GM18498 (cell line): ENCODE data around the gene NEDD4L.

Experiments
- ATAC-seq: cut with Tn5 transposase; IDR thresholded peaks from one replicate; pipeline ENCODE4 v1.9.1; 2021; ENCODE audit warnings: mild to moderate bottlenecking, moderate library complexity; ENCODE audit not compliant: unreplicated experiment

Gene NEDD4L

DNA sequence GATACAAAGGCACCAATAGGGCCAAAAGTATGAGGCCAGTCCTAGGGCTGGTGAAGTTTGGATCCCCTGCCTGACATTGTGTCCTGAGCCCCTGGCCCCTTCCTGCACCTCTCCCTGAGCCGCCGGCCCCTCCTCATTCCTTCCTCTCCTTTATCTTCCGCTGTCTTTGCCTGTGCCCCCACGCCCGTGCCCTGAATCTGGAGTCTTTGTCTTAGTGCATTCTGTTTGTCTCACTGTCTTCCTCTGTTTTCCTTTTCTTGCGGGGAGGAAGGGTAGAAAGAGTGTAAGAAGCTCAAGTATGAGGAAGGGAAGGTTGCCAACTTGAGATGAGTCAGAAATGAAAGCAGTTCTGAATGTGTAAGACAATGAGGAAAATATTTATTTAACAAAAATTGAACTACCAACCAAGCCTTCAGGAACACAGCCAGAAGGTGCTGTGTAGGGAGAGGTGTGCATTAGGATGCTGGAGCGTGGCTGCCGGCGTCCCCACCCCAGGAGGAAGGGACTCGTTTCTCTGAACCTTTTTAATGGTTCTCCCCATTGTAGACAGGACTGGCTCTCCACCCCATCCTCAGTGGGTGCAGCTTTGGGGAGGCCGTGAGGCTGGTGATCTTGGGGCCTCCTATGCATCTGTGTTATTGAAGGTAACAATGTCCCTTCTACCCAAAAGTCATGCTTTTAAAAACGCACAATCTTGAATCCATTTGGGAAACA, 133.1 kb downstream of the NEDD4L start:
- no peak for ATAC-seq

DNA sequence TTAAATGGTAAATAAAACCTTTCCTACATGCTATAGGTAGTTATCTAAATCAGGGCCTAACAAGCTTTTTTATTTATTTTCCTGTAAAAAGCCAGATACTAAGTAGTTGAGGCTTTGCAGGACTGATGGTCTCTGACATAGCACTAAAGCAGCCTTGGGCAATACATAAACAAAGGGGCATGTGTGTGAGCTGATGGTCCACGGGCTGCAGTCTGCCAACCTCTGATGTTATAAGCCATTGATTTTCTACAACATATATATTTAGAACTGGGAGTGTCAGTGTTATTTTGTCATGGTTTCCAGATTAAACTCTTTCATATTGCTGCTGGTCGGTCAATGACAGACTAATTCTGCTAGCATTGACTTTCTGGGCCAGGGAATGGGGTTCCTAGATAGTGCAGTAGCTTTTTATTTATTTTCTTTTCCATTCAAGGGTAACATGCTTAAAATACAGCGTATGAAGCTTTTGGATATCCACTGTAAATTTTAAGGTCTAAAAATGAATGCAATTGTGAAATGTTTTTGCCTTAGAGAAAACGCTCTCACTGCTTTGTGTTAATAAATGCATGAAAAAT, 134.0 kb downstream of the NEDD4L start:
- no peak for ATAC-seq

DNA sequence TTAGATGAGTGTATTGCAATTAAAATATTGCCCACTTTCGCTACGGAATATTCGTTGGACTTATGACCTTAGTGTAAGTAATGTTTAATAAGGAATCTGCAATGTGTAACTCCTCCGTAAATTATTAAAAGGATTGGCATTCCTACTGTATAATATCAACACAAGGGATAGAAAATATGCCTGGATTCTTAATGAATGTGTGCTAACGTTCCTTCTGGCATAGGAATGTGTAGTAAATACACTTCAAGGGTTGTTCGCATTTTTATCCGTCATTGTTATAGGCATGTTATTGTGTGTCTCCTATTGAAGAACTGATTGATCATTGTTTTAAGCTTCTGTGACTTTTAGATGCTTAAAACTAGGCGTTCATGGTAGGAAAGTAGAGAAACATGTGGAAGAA, 134.5 kb downstream of the NEDD4L start:
- no peak for ATAC-seq

DNA sequence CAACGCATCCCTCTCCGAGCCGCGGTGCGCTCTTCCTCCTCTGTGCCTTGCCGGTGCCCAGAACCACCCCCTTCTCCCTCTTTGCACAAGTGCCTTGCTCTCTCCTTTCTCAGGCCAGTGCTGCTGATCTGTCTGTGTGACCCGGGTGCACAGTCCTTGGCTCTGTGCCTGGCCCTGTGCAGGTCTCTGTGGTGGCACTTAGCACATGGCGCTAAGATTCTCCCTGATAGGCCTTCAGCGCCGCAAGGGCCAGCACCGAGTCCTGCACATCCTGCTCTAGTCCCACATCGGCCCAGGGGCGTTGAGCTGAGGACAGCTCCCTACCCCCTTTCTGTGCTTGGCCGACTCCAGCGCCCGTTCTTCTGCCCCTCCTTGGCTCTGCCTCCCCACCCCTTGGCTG, 136.1 kb downstream of the NEDD4L start:
- no peak for ATAC-seq

DNA sequence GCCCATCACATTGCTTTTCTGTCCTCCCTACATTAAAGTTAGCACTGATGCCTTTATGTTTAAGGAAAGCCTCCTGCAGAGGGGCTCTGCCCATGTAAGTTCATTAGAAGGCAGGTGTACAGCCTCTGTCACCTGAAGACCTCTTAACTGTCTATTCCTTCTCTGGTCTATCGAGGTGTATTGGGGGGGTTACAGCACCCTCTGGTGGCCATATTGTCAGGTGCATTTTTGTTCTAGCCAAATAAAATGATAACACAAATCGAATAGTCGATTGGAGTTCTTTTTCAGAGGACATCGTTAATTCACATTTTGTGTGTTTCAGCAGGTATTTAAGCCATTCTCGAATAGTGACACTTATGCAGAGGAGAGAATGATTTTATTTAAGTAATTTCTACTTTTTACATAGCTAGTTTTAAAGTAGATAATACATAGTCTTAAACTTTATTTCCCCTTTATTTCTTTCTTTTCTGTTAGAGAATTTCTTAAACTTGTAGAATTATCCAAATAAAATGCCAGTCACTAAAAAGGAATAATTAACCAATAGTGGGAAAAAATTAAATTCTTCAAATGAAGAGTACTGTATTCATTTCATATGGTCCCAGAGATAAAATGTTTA, 136.8 kb downstream of the NEDD4L start:
- no peak for ATAC-seq

DNA sequence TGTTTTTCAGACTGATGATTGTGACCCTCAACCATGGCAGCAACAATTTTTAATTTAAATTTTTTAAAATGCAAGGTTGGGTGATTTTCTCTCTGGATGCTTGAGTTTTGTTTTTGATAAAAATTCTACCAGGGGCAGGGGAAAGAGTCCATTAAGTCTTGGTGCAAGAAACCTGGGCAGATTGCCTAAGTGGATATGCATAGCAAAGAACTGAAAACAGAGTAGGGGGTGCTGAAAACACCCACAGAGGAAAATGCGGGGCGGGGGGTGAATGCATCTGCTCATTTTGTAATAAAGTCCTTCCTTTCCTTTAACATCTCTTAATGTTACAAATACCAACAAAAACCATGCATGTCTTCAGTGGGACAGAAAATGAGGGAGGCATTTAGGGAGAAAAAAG, 138.0 kb downstream of the NEDD4L start:
- ATAC-seq: no peak

DNA sequence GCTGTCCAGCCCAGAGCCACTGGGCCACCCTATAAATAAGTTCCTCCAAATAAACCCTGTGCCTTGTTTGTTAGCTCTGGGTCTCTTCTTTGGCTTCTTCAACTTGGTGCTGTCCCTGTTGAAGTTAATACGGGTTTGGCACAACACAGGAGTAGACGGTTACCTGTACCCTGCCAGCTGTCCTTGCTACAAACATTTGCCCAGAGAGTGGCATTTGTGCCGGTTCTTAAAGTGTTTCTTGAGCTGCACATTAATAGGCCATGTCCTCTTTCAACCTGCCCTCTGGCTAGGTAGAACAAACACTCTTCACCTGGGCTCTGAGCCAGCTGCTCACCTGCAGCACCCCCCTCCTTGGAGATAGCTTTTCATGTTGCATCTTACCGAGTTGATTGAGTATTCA, 139.2 kb downstream of the NEDD4L start:
- no peak for ATAC-seq

DNA sequence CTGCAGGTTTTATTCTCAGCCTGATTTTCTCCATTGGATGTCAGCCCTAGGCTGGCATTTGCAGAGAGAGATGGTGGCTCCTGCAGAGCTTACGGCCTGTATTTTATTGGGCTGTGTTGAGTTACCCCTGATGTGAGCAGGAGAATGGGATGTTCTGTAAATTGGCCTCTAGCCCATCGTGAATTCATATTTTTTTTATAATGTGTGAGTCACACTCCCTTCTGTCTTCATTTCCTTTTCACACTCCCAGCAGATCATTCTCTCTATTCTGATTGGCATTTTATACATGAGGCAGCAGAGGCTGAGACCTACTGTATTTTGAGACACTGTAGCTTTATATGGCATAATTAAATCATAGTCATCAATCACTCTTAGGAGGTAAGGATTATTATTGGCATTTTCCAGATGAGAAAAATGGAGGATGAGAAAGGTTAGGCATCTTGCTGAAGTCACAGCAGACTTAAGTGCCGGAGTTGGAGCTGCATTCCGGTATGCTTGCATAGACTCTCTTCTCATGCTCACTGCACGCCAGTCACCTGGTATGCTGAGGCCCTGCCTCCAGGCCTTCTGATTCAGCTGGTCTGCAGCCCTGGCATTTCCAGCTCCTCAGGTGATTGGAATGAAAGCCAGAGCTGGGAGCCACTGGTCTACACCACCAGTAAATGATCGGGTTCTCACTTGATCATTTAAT, 142.4 kb downstream of the NEDD4L start:
- no peak for ATAC-seq

DNA sequence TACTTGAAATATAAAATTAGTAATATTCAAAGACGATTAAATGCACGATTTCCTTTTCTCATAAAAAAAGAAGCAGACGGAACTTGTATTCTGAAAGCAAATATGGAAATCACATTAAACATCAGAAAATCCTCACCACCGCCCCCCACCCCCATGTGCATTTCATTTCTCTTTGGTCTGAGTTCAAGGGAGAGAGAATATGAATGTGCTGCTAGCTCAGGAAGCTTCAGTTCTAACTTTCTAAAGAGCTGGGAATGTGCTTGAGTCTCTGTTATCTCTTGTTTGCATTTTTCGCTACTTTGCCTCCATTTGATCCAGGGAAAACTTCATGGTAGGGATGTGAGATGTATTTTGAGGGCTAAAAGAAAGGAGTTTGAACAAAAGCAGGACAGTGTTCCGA, 143.6 kb downstream of the NEDD4L start:
- ATAC-seq: no peak

DNA sequence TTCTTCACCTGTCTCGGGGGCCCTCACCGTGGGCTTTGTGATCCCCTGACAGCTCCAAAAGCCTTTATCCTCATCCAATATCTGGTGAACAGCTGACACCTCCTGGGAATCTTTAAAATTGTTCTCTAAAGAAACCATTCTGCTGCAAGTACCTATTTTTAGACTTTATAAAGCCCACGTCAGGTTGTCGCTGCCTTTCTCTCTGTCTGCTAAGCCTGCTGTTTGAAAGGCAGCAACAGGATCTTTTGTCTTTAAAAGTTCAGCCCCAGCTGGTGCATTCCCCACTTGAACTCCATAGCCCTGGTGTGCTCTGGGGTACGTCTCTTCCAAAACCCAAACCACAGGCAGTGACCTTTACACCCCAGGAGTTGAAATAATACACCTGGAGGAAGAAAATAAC, 145.0 kb downstream of the NEDD4L start:
- ATAC-seq: no peak

DNA sequence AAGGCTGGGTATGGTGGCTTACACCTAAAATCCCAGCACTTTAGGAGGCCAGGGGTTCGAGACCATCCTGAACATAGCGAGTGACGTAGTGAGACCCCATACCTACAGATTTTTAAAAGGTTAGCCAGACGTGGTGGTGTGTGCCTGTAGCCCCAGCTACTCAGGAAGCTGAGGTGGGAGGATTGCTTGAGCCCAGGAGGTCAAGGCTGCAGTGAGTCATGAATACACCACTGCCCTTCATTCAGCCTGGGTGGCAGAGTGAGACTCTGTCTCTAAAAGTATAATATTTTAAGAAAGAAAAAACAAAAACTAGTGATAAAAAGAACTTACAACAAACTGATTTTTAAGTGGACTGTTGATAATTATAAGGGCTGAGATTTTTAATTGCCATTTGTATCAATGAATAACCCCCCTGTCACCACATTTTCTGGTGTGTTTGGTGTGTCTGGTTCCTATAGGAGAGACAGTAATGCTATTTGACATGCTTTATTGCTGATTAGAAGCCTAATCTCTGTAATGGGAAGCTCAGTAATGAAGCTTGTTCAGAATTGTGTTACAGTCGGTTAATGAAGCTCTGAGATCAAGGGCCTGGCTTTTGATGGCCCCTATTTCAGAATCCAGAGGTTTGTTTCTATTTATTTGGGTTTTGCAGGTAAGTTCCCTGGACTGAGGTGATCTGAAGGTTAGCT, 147.0 kb downstream of the NEDD4L start:
- no peak for ATAC-seq

DNA sequence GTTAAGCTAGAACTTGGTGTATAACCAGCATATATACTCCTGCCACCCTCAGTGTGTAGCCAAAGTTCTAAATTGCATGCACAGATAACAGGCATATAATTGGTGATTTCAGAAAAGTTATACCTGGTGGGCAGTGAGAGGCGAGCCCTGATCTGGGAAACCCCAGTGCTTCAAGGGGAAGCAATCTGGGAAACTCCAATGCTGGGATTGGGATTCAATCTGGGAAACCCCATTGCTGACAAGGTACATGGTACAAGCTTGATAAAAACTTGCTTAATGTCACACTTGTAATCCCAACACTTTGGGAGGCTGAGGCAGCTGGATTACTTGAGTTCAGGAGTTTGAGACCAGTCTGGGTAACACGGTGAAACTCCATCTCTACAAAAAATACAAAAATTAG, 147.6 kb downstream of the NEDD4L start:
- ATAC-seq: no peak

DNA sequence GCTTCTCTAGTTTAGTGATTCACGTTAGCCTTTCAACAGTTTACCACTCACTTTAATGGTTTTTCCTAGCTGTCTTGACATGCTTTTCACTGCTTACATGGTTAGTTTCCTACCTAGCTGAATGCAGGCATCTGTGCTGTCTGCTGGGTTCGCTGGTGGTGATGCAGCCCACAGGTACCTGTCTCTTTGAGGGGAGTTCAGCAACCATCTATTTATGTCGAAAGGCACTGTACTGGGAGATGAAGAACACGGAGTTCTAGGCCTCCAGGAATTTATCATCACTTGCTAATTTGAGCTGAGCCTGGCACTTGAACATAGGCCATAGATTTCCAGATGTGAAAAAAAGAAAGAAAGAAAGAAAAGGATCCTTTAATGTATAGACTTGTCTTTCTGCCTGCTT, 148.5 kb downstream of the NEDD4L start:
- ATAC-seq: no peak

DNA sequence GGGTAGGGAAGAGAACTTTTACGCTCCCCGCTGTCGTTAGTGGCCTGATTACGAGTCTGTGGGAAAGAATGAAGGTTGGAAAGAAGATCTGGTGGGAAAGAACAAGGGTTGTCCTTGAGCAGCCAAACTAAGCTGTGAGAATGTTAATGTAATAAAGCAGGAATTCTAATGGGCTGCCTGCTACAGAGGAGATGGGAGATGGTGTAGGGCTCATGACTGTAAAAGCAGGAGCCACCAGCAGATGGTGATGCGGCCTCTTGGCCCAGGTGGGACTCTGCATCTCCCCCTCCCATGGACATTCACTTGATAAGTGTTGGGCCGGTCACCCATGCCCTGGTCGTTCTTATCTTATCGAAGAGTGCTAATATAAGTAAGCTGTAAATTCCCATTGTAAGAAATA, 150.0 kb downstream of the NEDD4L start:
- ATAC-seq: no peak

DNA sequence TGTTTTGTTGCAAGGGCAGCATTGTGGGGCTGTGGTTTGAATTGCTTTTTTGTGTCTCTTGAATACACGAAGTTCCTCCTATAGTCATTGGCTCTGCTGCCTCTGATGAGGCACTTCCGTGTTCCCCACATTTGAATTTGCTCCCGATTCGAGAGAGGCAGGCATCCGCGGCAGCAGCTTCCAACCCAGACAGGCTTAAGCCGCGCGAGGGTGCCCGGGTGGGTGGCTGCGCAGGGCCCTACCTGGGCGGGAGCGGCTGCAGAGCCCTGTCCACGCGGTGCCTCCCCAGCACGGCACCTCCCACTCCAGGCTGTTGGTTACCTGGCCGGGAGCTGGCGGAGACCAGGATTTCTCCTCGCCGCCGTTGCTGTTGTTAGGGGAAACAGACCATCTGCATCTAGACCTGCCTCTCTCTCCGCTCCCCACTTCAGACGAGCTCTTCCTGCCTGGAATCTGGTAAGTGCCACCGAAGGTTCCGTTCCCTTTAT, 151.3 kb downstream of the NEDD4L start:
- no peak for ATAC-seq

DNA sequence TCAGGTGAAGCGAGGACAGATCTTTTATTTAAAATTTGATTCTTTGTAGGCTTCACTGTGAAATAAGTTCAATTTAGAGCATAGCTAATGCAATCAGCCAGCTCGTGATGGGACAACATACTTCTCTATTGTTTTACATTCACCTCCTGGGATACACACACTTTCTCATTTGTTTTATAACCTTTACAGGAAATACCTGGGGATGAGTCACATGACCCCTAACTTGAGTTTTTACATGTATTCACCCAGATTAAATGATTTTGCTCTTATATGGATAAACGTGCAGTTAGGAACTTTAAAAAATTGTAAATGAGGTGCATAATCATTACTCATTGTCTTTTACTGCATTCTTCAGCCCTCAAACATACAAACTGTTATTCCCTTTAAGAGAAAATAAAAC, 152.1 kb downstream of the NEDD4L start:
- no peak for ATAC-seq

DNA sequence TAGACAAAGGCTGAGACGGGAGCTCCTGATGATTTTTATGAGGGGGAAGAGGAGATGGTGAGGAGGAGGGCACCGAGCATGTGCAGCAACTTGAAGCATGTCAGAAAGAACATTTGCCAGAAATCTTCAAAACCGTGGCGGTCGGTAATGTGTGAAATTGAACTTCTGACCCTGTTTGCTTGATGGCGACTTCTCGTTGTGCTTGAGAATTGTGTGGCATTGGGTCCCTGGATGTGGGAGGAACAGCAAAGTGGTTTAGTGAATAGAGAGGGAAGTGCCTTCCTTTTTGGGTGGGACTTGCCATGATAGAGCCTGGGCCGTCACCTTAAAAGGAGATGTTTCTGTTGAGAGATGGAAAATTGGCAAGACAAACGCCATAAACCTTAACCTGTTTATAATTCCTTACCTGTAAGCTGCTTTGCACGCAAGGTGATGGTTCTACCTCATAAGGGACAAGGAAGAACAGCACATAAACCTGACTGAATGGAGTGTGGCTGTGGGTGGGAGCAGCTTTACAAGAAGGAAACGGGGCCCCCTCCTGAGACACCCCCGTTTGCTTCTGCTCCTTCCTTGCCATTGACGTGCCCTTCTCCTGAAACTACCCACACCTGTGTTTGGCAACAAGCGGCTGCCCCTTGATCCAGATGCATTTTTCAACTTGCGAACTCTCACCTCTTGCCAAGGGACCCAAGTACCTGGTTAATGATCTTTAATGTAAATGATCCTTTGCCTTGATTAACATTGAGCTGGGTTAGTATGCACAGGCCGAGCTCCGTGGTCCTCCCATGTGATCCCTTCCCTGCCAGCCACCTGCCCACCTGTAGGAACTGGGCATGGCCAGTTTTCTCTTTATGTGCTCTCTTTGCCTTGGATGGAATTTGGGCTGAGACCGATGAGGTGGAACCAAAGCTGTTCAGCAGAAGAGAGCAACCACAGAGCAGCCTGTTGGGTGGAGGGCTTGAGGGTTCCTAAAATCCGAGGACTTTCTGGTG, 153.2 kb downstream of the NEDD4L start:
- ATAC-seq: no peak

DNA sequence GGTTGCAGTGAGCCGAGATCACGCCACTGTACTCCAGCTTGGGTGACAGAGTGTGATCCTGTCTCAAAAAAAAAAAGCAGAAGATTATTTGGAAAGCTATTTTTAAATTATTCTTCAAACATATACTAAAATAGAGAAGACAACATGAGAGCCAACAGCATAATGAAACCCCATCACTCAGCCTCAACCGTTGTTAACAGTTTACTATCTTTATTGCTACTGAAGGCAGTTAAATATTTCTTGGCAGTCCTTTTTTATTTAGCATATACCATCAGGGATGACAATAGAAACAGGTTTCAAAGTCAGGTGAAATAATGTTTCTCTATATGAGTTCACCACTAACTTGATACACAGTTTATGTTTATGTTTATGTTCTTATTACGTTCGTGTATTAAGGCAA, 157.2 kb downstream of the NEDD4L start:
- ATAC-seq: no peak

DNA sequence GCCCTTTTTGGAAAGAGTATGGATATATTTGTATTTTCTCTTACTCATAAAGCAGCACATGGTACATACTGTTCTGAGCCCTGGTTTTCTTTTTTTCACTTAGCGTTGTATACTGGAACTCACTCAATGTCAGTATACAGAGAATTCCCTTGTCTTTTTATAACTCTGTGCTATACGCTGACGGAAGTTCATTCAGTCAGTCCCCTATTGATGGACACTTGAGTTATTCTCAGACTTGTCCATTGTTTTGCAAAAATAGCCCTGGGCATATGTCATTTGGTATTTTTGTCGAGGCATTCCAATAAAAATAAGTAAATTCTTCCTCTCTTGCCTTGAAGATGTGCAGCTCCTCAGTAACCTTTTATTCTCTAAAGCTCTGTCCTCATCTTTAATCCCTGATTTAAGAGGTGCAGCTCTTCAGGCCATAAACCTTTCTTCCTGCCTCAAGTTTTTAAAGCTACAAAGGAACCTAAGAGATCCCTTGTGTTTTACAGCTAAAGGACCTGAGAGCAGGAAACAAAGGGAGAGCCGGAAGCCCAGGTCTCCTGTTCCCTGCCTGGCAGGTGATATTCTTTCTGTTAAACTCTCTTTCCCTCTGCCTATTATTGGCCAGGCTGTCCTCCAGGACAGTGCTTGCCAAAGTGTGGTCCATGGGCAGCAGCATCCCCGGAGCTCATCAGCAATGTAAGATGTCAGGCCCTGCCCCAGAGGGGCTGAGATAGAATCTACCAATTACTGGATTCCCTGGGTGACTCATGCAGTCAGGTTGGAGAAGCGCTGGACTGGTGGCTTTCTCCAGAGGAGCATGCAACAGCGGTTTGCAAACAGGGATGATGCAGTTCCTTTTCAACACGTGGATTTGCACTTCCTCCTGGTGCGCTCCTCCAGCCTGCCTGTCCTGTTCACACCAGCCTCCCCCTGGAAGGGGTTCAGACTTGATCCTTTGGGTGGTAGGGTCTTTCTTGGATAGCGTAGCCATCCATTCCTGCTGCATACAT, 158.0 kb downstream of the NEDD4L start:
- no peak for ATAC-seq
